GM12878 (cell line): ENCODE data around the gene SMO. TPM values are rescaled to one million over a fixed set of nuclear protein-coding genes. Genes with fewer than 3 reads are reported as not detected.

Experiments
- ATF7 ChIP-seq: fragments of 450-650 bp; IDR thresholded peaks from 2 replicates; pipeline ENCODE4 v1.6.1; 2016; ENCODE audit warnings: low read depth, mild to moderate bottlenecking
- CBX3 ChIP-seq: fragments of 200-600 bp; sonication (generic); IDR thresholded peaks from 2 replicates; pipeline ENCODE4 v1.6.1; 2016; ENCODE audit warnings: low read depth, borderline replicate concordance
- CHD2 ChIP-seq: IDR thresholded peaks from 2 replicates; pipeline ENCODE4 v1.6.1; 2011; ENCODE audit warnings: low read depth, low read length, improper control_type of control experiment, borderline replicate concordance
- CREM ChIP-seq: IDR thresholded peaks from 2 replicates; pipeline ENCODE4 v1.6.1; 2014; ENCODE audit warnings: antibody characterized with exemption, low read depth
- DPF2 ChIP-seq: fragments of 450-650 bp; IDR thresholded peaks from 2 replicates; pipeline ENCODE4 v1.6.1; 2017; ENCODE audit warnings: mild to moderate bottlenecking
- EED ChIP-seq: sonication (generic); IDR thresholded peaks from 2 replicates; pipeline ENCODE4 v1.6.1; 2016; ENCODE audit warnings: antibody characterized with exemption, low read depth
- FOXM1 ChIP-seq: IDR thresholded peaks from 2 replicates; pipeline ENCODE4 v1.6.1; 2012; ENCODE audit warnings: low read depth, mild to moderate bottlenecking, inconsistent platforms, low read length, moderate library complexity
- GATAD2B ChIP-seq: fragments of 450-650 bp; conservative IDR thresholded peaks from 2 replicates; pipeline ENCODE4 v1.6.1; 2017; ENCODE audit warnings: low read depth, mild to moderate bottlenecking, moderate library complexity
- IKZF2 ChIP-seq, 2 experiments: fragments of 450-650 bp; IDR thresholded peaks; 2 replicates each; pipeline ENCODE4 v1.6.1; 2017; ENCODE audit warnings: mild to moderate bottlenecking in 2 of 2, moderate library complexity in 2 of 2
- MEF2B ChIP-seq: fragments of 450-650 bp; IDR thresholded peaks from 2 replicates; pipeline ENCODE4 v1.6.1; 2018; ENCODE audit warnings: mild to moderate bottlenecking, moderate library complexity; ENCODE audit not compliant: partially characterized antibody, poor library complexity, severe bottlenecking
- MTA3 ChIP-seq: IDR thresholded peaks from 2 replicates; pipeline ENCODE4 v1.6.1; 2012; ENCODE audit warnings: low read length, inconsistent platforms, borderline replicate concordance
- MYC ChIP-seq: IDR thresholded peaks from 2 replicates; pipeline ENCODE4 v1.6.1; 2011; ENCODE audit warnings: mild to moderate bottlenecking, low read length, moderate library complexity, inconsistent platforms; ENCODE audit not compliant: insufficient read depth, insufficient replicate concordance, insufficient read length, severe bottlenecking
- NFIC ChIP-seq: IDR thresholded peaks from 2 replicates; pipeline ENCODE4 v1.6.1; 2012; ENCODE audit warnings: low read depth, mild to moderate bottlenecking, inconsistent platforms, low read length, moderate library complexity
- NR2C1 ChIP-seq: fragments of 450-650 bp; IDR thresholded peaks from 2 replicates; pipeline ENCODE4 v1.6.1; 2017; ENCODE audit warnings: antibody characterized with exemption, mild to moderate bottlenecking, moderate library complexity
- NR2F1 ChIP-seq: fragments of 450-650 bp; conservative IDR thresholded peaks from 2 replicates; pipeline ENCODE4 v1.6.1; 2017; ENCODE audit warnings: mild to moderate bottlenecking
- PAX5 ChIP-seq: IDR thresholded peaks from 2 replicates; pipeline ENCODE4 v1.6.1; 2011; ENCODE audit warnings: low read depth, low read length, borderline replicate concordance
- POLR2A ChIP-seq: IDR thresholded peaks from 2 replicates; pipeline ENCODE4 v1.6.1; 2011; ENCODE audit warnings: low read depth, mild to moderate bottlenecking, low read length
- POLR2AphosphoS2 ChIP-seq: IDR thresholded peaks from 2 replicates; pipeline ENCODE4 v1.6.1; 2011; ENCODE audit warnings: low read depth, mild to moderate bottlenecking, low read length, improper control_type of control experiment, moderate library complexity
- RAD21 ChIP-seq: IDR thresholded peaks from 2 replicates; pipeline ENCODE4 v1.6.1; 2011; ENCODE audit warnings: mild to moderate bottlenecking, low read depth, low read length, moderate library complexity; ENCODE audit not compliant: insufficient read depth
- RAD51 ChIP-seq: fragments of 450-650 bp; IDR thresholded peaks from 2 replicates; pipeline ENCODE4 v1.6.1; 2016; ENCODE audit warnings: moderate library complexity, mild to moderate bottlenecking, inconsistent platforms
- RELA ChIP-seq: fragments of 450-650 bp; IDR thresholded peaks from 2 replicates; pipeline ENCODE4 v1.8.0; 2014; ENCODE audit warnings: borderline replicate concordance; ENCODE audit not compliant: partially characterized antibody
- SMAD5 ChIP-seq: IDR thresholded peaks from 2 replicates; pipeline ENCODE4 v1.6.1; 2016; ENCODE audit warnings: antibody characterized with exemption, low read depth
- SMARCA5 ChIP-seq: fragments of 450-650 bp; IDR thresholded peaks from 2 replicates; pipeline ENCODE4 v1.6.1; 2017; ENCODE audit warnings: mild to moderate bottlenecking
- SPI1 ChIP-seq: IDR thresholded peaks from 2 replicates; pipeline ENCODE4 v1.6.1; 2011; ENCODE audit warnings: low read depth, mild to moderate bottlenecking, low read length, moderate library complexity, borderline replicate concordance; ENCODE audit not compliant: insufficient read depth
- polyA plus RNA-seq, 11 experiments: library from polyadenylated mRNA; depleted of rRNA in 4 of 11; unstranded in 6 of 11; stranded (reverse) in 5 of 11; fragments of >200 nt; fragmentation: Nextera tagmentation in 4 of 11; fragmentation: Illumina TruSeq in 1 of 11; extraction: Ambion mirVana in 4 of 11; extraction: Trizol in 1 of 11; gene quantifications; 1 replicate in 1 of 11; 2 replicates in 10 of 11; pipeline versions ENCODE4 v1.2.1 to v1.2.3, GENCODE V29; 2011 to 2016; ENCODE audit warnings: inconsistent platforms in 2 of 11, missing spikeins in 2 of 11, low read depth in 1 of 11
- total RNA-seq, 4 experiments: library from RNA; depleted of rRNA in 3 of 4; stranded (reverse); fragments of >200 nt in 3 of 4; fragmentation: Illumina TruSeq in 1 of 4; extraction: Trizol in 1 of 4; gene quantifications; 2 replicates each; pipeline versions ENCODE4 v1.2.1 to v1.2.3, GENCODE V29; 2013 to 2021
- TF ChIP-seq, protein P1 (sequence below): IDR thresholded peaks from 2 replicates; pipeline ENCODE4 v1.6.1; 2012; ENCODE audit warnings: low read depth, low read length, improper control_type of control experiment
- TF ChIP-seq, protein P2 (sequence below): IDR thresholded peaks from 2 replicates; pipeline ENCODE4 v1.6.1; 2012; ENCODE audit warnings: low read length, inconsistent platforms
- TF ChIP-seq, protein P3 (sequence below): fragments of 450-650 bp; IDR thresholded peaks from 2 replicates; pipeline ENCODE4 v1.6.1; 2016; ENCODE audit warnings: mild to moderate bottlenecking
- TF ChIP-seq, protein P4 (sequence below): IDR thresholded peaks from 2 replicates; pipeline ENCODE4 v1.6.1; 2012; ENCODE audit warnings: low read depth, low read length, improper control_type of control experiment

SMO gene
- total and polyA plus RNA-seq, 10 of the 15 experiments (the other 5 are each of a cell fraction or from before 2014, with no cell fraction given): 0.40 to 11.2 (median 2.6) TPM

DNA sequence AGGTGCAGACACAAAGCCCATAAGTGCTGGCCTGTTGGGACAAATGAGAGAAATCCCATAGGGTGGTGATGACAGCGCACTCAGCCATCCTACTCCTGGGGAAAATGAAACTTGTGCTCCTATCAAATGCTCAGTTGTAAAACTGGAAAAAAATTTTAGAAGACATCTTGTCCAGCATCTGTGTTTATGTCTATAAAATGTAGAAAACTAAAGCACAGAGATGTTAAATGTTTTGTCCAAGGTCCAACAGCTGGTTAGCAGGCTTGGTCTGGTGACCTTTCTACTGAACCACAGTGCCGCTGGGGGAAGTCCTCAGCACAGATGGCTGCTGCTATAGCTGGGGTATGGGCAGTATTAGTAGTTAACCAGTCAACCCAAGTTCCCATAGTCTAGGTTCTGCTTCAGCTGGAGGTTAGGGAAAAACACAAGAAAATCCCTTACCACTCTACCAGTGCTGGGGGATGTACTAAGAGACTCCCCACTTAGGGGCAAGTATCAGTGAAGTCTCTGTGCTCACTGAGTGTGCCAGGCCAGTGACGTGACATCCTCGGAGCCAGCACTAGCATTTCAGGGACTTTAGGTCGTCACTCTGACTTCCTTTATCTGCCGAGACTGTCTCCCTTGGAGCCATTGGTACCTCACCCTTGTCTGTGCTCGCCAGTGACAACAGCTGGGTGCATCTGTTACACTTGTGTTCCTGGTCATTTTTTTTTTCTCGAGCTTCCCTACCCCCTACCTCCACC is 42.0 kb upstream of the SMO start (continued):
- TF ChIP-seq DPF2 (peak; percentile 67; the same call in 1 of the 2 replicates), NFIC (peak; percentile 82), MEF2B (no peak), NR2F1 (peak; percentile 95), ATF7 (peak; percentile 50), GATAD2B (no peak; the same call in 1 of the 2 replicates), RELA (peak; percentile 61), NR2C1 (peak; percentile 49; the same call in 1 of the 2 replicates), CBX3 (no peak), SPI1 (peak; percentile 47; the same call in 1 of the 2 replicates), CREM (peak; percentile 84; the same call in 1 of the 2 replicates), MTA3 (peak; percentile 90; the same call in 1 of the 2 replicates), MYC (no peak), RAD21 (no peak), CHD2 (peak; percentile 28; the same call in 1 of the 2 replicates), PAX5 (peak; percentile 45; the same call in 1 of the 2 replicates), RAD51 (peak; percentile 33; the same call in 1 of the 2 replicates), FOXM1 (peak; percentile 44; the same call in 1 of the 2 replicates), IKZF2 (IDR thresholded peaks at IDR 0.05) (peak; percentile 64 to 72; a peak in 3 of 4 replicates), POLR2A (peak; percentile 74), POLR2AphosphoS2 (no peak), SMARCA5 (peak; percentile 63; the same call in 1 of the 2 replicates), EED (peak; percentile 76), SMAD5 (0 out of 2 replicates have a peak, but pooled peaks have one; percentile 50)
- TF ChIP-seq, protein P1, sequence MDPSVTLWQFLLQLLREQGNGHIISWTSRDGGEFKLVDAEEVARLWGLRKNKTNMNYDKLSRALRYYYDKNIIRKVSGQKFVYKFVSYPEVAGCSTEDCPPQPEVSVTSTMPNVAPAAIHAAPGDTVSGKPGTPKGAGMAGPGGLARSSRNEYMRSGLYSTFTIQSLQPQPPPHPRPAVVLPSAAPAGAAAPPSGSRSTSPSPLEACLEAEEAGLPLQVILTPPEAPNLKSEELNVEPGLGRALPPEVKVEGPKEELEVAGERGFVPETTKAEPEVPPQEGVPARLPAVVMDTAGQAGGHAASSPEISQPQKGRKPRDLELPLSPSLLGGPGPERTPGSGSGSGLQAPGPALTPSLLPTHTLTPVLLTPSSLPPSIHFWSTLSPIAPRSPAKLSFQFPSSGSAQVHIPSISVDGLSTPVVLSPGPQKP: peak; percentile 48; the same call in 1 of the 2 replicates
- TF ChIP-seq, protein P2, sequence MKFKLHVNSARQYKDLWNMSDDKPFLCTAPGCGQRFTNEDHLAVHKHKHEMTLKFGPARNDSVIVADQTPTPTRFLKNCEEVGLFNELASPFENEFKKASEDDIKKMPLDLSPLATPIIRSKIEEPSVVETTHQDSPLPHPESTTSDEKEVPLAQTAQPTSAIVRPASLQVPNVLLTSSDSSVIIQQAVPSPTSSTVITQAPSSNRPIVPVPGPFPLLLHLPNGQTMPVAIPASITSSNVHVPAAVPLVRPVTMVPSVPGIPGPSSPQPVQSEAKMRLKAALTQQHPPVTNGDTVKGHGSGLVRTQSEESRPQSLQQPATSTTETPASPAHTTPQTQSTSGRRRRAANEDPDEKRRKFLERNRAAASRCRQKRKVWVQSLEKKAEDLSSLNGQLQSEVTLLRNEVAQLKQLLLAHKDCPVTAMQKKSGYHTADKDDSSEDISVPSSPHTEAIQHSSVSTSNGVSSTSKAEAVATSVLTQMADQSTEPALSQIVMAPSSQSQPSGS: peak; percentile 58
- TF ChIP-seq, protein P3, sequence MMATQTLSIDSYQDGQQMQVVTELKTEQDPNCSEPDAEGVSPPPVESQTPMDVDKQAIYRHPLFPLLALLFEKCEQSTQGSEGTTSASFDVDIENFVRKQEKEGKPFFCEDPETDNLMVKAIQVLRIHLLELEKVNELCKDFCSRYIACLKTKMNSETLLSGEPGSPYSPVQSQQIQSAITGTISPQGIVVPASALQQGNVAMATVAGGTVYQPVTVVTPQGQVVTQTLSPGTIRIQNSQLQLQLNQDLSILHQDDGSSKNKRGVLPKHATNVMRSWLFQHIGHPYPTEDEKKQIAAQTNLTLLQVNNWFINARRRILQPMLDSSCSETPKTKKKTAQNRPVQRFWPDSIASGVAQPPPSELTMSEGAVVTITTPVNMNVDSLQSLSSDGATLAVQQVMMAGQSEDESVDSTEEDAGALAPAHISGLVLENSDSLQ: 0 out of 2 replicates have a peak, but pooled peaks have one; percentile 12
- TF ChIP-seq, protein P4, sequence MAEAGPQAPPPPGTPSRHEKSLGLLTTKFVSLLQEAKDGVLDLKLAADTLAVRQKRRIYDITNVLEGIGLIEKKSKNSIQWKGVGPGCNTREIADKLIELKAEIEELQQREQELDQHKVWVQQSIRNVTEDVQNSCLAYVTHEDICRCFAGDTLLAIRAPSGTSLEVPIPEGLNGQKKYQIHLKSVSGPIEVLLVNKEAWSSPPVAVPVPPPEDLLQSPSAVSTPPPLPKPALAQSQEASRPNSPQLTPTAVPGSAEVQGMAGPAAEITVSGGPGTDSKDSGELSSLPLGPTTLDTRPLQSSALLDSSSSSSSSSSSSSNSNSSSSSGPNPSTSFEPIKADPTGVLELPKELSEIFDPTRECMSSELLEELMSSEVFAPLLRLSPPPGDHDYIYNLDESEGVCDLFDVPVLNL: no peak
- TF ChIP-seq, all 136 proteins: peak for 41
